NCI-H1417 treated with DMSO at 0.1 percent for 48 hours (cell line): ENCODE data around the gene DKK2.

Experiments used
- DNase-seq: peaks from one replicate; lab custom pipeline; 2025; lab: John Stamatoyannopoulos, UW

Gene DKK2

GRCh38 chr4:107017443-107018343, 18.4 kb downstream of the DKK2 start:
- no peak for DNase-seq

DNA sequence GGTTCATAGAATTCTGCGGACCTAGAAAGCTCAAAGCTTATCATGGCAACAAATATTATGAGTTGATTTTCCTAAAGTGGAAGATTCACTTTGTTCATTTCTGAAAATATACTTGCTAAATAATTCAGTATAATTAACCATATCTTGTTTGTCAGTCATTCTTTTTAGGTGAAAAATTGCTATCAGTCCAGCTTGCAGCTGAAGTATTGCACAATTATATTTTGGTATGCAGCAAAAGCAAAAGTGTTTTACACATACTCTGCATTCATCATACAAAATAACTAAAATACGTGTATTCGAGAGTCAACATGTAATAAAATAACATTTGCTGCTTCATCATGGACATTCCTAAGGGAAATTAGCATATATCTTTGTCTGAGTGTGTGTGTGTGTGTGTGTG, 24.8 kb downstream of the DKK2 start:
- no peak for DNase-seq

DNA sequence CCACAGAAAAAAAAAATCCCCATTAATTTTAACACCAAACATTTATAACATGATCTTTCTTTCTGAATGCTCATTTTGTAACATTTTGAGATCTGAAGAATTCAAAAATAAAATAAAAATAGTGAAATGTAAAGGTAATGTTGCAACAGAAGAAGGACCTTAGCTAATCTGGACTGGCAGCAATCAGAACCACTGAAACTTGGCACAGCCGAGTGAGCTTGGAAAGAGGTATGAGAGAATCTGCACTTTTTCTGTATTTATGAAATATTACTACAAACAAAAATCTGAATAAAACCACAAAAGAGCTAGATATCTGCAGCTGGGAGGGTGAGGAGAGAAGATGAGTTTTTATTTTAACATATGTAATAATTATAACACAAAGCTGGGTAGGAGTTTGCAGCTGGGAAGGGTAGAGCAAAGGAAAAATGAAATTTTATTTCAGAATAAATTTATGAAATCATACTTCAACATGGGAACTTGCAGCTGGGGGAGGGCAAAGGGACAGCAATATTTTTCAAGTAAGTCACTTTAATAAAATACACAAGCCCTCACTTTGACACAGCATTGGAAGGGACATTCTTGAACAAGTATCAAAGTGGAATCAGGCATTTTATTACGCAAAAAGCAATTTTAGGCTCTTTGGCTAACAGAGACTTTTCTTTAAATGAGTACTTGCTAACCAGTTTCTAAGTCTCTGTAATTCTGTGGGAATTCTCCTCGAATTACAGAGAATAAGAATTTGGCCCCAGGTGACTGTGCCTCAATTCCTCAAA, 26.7 kb downstream of the DKK2 start:
- DNase-seq: no peak

DNA sequence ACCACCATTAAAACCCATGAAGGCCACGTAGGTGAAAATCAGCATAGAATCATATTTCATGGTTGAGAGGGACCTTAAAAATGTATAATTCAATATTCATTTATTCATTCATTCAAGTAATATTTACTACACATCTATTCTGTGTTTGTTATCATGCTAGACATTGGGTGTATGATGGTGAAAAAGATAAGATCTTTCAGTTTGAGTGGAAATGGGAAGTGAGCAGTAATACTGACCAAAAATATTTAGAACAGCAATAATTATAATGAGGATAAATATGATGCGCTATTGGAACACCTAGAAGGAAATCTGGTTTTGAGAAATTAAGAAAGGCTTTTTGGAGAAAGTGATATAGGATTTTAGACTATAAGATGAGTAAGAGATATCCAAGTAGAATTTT, 28.0 kb downstream of the DKK2 start:
- DNase-seq: no peak

DNA sequence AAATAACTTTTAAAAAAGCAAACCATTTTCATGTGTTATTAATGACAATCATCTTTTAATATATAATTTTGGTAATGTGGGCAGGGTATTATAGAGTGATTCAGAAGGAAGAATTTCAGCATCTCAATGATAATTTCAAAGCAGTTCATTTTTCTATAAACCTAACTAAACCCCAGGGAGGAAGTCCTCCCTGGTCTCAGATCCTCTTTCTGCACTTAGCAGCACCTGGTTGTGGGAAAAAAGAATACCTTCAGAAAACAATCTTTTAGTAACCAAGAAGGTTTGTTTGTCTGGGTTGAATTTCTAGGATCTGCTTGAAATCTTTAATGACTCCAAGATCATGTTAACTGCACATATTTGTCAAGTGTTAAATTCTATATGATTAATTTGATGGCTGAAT, 29.9 kb downstream of the DKK2 start:
- no peak for DNase-seq

- DNase-seq: no peak
These were observed 39.6 kb downstream of the DKK2 start for GRCh38 chr4:106996490-106996889.

DNA sequence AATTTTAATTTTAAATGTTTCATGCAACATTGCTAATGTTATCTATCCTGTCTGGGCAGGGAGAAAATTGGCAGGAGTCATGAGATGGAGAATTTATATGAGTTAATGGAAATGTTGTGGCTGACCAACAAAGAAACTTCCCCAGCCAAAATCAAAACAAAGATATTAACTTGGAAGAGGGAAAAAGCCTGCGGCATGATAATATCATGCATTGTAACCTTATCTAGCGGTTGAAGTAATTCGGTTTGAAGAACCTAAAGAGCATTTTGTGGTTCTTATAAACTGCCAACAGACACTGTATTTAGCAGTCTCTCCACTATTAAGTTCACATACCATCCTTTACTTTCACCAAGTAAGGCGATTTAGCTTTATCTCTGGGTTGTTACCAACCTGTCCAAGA, 42.3 kb downstream of the DKK2 start:
- no peak for DNase-seq

DNA sequence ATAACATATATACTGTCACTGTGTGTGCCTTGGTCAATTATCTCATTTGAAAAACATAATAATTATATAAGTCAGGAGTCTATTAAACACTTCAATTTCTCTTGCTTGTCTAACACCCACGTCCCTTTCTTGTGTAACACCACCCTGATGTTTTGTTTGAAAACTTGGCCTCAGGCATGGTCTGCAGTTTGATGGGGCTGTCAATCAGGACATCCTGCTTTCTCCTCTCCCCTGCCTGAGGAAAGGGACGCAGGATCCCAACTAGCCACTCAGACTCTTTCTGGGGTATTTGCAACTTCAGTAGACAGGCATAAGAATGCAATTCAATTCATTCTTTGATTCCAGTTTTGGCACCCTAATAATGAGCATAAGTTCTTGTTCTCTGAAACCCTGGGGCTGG, 48.8 kb downstream of the DKK2 start:
- peak; percentile 61 for DNase-seq

- DNase-seq: peak; percentile 86
These were observed 49.6 kb downstream of the DKK2 start for GRCh38 chr4:106986486-106986885.

DNA sequence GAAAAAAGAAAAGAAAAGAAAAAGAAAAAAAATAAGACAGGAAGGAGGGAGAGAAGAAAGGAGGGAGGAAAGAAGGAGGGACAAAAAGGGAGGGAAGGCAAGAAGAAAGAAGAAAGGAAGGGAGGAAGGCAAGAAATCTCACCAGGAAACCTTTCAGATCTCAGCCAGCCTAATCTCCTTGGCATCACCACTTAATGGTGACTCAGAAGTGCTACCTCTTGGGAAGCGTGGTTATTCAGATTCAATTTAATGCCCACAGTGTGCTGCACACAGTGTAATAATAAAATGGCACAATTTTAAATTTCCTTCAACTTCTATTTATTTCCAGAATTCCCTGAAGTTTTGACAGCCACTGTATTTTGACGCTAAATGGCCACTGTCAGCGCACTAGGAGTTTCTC, 50.3 kb downstream of the DKK2 start:
- DNase-seq: no peak

GRCh38 chr4:106982711-106983211, 53.4 kb downstream of the DKK2 start:
- DNase-seq: no peak

- DNase-seq: no peak
These were observed 54.7 kb downstream of the DKK2 start for GRCh38 chr4:106981431-106981830.

- no peak for DNase-seq
These were observed 56.6 kb downstream of the DKK2 start for GRCh38 chr4:106979476-106979875.

DNA sequence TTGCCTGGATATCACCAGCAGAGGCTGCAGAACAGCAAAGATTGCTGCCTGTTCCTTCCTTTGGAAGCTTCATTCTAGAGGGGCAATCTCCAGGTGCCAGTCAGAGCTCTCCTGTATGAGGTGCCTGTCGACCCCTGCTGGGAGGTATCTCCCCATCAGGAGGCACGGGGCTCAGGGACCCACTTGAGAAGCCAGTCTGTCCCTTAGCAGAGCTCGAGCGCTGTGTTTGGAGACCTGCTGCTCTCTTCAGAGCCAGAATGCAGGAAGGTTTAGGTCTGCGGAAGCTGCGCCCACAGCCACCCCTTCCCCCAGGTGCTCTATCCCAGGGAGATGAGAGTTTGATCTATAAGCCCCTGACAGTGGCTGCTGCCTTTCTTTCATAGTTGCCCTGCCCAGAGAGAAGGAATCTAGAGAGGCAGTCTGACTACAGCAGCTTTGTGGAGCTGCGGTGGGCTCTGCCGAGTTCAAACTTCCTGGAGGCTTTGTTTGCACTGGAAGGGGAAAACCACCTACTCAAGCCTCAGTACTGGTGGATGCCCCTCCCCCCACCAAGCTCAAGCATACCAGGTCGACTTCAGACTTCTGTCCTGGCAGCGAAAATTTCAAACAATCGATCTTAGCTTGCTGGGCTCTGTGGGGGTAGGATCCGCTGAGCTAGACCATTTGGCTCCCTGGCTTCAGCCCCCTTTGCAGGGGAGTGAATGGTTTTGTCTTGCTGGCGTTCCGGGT, 57.9 kb downstream of the DKK2 start:
- no peak for DNase-seq

DNA sequence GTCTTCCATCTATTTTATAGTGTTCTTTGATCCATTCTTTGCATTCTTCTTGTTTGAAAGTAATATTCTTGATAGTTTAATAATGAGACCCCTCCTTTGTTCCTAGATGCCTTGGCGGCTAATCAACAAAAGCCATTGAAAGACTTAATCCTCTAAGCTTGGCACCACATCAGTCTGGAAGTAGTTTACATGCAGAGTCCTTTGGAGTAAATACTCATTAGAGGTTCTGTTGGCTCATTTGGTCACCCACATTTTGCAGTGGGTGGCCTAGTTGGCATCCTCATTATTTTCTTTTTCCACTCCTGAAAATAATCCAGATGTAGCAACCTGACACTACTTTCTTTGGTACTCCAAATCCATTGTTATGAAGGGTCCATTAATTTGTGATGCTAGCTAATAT, 64.5 kb downstream of the DKK2 start:
- DNase-seq: peak; percentile 57

DNA sequence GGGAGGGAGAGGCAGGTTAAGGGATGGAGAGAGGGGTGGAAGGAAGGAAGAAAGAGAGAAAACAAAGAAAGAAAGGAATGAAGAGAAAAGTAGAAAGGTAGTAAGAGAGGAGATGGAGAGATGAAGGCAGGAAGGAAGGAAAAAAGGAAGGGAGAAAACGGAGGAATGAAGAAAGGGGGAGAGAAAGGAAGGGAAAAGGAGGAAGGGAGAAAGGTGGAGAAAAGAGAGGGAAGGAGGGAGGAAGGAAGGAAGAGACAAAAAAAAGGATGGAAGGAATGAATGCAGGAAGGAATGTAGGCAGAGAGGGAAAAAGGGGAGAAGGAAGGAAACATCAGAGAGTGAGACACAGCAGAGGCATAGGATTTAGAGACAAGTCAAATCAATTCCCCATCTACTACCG, 68.2 kb downstream of the DKK2 start:
- no peak for DNase-seq

DNA sequence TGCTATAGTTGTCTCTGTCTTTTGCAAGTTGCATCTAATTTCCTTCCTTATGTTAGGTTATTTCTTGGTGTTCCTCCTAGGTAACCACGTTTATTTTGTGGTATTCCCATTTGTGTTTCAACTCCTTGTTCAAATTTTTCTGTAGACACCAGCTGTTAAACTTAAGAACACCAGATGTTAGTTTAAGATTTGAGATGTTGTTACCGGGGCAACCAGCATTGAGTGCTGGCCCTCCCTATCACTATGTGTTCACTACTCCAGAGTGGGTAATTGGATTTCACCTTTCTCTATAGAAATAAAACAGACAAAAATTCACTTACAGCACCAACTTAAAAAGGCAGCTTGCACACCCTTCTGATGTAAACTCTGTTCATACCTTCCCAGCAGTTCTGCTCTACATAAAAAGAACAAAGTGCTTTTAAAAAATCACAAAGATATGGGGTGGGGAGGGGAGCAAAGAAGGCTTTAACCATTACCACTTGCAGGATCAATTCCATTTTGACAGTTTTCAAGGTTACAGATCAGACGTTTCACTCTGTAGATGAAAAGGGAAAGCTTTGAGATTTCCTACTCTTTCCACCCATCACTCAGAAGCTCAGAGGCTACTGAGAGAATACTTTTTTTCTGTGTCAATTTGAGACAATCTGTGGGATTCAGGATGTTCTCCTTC, 82.9 kb downstream of the DKK2 start:
- DNase-seq: no peak

DNA sequence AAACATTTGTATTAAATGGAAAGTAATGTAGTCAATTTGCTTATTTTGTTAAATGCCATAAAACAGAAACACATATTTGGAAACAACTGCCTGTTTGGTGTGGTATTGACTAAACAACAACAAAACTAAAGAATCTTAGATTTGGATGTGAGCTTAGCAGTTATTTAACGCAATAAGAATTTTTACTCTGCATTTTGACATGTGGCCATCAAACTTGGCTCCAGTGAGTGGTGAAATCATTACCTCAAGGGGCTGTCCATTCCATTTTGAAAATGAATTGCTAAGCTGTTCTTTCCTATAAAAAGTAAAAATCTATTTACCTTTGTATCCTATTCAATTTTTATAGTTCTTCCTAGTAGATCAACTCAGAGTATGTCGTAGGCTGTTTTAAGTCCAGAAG, 84.2 kb downstream of the DKK2 start:
- no peak for DNase-seq

DNA sequence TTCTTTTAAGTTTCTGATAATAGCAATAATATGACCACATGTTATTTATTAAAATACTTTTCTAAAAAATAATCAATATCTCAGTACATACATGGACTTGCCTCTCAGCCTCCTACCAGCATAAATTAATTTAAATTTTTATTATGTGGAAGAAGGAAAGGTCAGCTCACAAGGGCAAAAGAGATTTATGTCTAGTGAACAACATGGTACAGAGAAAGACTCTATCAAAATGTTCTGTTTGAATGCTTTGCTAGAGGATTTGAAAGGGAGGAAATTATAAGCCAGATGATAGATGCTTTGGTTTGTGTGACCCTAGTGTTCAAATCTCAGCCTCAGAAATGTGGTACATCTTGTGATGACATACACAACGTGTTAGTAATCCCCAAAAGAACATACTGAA, 94.3 kb downstream of the DKK2 start:
- no peak for DNase-seq

GRCh38 chr4:106930522-106930921, 105.6 kb downstream of the DKK2 start:
- DNase-seq: no peak

DNA sequence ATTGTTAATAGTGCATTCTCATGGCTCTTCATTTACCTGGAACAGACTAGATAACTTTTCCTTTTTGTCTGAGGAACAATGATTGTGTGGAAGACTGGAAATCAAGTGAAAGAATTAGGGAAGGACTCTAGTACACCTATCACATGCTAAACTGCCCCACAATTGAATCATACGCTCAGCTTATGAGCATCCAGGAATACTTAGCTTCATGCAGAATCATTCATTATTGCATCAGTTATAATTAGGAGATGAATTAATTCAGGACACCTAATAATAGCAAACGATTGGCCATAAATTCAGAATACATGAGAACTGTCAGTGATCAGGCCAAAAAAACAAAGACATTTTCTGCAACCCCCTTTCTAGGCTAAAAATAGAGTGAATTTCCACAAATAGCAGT, 106.9 kb downstream of the DKK2 start:
- DNase-seq: no peak

- no peak for DNase-seq
These were observed 121.9 kb downstream of the DKK2 start for GRCh38 chr4:106914223-106914622.
